ENCODE data around the gene SAG.

Gene SAG

DNA sequence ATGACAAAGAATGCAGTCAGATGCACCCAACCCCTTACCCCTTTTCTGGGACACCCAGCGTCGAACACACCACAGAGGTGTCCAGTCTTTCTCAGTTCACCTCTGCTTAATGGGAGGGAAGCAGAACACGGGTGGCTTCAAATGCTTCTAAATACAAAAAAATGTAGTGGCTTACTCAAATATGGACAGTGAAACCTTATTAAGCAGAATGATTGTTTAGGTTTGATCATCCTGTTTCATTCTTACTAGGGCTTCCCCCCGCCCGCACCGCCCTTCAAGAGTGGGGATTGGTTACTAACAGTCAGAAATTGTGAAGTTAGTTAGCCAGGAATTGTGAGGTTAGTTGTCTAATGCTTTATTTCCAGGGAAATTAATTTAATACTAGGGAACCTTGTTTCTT lies 34.5 kb upstream of the SAG start:
- TF ChIP-seq CTCF (IDR thresholded peaks at IDR 0.05; ENCODE audit: borderline replicate concordance, insufficient read depth, low read depth, low read length): no peak
- no peak overlapping the region for H3K4me3 ChIP-seq (ENCODE audit: low read depth, low read length)

GRCh38 chr2:233275223-233275622 lies 32.4 kb upstream of the SAG start:
- no peak for TF ChIP-seq CTCF (IDR thresholded peaks at IDR 0.05; ENCODE audit: borderline replicate concordance, insufficient read depth, low read depth, low read length)
- H3K4me3 ChIP-seq (ENCODE audit: low read depth, low read length): no peak overlapping the region

GRCh38 chr2:233278921-233279320 lies 28.7 kb upstream of the SAG start:
- TF ChIP-seq CTCF (IDR thresholded peaks at IDR 0.05; ENCODE audit: borderline replicate concordance, insufficient read depth, low read depth, low read length): no peak

GRCh38 chr2:233280114-233280693 lies 27.4 kb upstream of the SAG start:
- no peak overlapping the region for H3K4me3 ChIP-seq (ENCODE audit: low read depth, low read length)
- no peak for TF ChIP-seq CTCF (IDR thresholded peaks at IDR 0.05; ENCODE audit: borderline replicate concordance, insufficient read depth, low read depth, low read length)

More at GRCh38 chr2:233278921-233279320, 28.7 kb upstream of the SAG start:
- H3K4me3 ChIP-seq (ENCODE audit: low read depth, low read length): no peak overlapping the region

DNA sequence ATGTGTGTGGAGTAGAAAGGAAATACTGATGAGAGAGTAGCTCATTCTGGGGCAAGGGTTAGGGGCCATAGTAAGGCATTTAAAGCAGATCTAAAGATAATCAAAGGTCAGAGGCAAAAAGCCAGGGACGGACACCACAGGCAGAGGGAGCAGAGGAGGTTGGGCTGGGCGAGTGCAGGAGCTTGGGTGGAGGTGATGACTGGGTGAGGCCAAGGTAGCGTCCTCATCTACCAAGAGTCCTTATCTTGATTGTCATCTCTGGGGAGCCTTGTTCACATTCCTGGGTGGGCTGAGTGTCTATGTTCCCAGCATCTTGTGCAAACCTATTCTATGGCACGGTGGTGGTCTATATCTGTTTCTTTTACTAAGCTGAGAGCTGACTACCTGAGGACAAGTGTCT lies 26.1 kb upstream of the SAG start:
- no peak overlapping the region for H3K4me3 ChIP-seq (ENCODE audit: low read depth, low read length)
- no peak for TF ChIP-seq CTCF (IDR thresholded peaks at IDR 0.05; ENCODE audit: borderline replicate concordance, insufficient read depth, low read depth, low read length)

GRCh38 chr2:233281992-233282603 lies 25.5 kb upstream of the SAG start:
- TF ChIP-seq CTCF (IDR thresholded peaks at IDR 0.05; ENCODE audit: borderline replicate concordance, insufficient read depth, low read depth, low read length): no peak
- H3K4me3 ChIP-seq (ENCODE audit: low read depth, low read length): no peak overlapping the region

GRCh38 chr2:233285921-233286320 lies 21.7 kb upstream of the SAG start:
- no peak for TF ChIP-seq CTCF (IDR thresholded peaks at IDR 0.05; ENCODE audit: borderline replicate concordance, insufficient read depth, low read depth, low read length)
- H3K4me3 ChIP-seq (ENCODE audit: low read depth, low read length): no peak overlapping the region
